Gastrocnemius medialis (tissue), 4 donors: Measurements from ENCODE around the gene PLIN5. TPM values are rescaled to one million over a fixed set of nuclear protein-coding genes. Genes with fewer than 3 reads are reported as not detected.

Source experiments
- ATAC-seq, 2 donors: fragments of 150-250 bp; one replicate each; pipeline ENCODE4 v1.9.1; 2016
- DNase-seq, 2 donors: peaks; one replicate each; pipeline ENCODE4 v3.0.0-alpha.2; 2019
- H3K27ac ChIP-seq, 4 donors: fragments of 200-600 bp; sonication (generic); 1 replicate in 1 of 4; 2 replicates in 3 of 4; pipeline ENCODE4 v1.5.1; 2016 to 2018; ENCODE audit warnings: mild to moderate bottlenecking in 2 of 4, moderate library complexity in 1 of 4
- H3K27me3 ChIP-seq, 3 donors: fragments of 200-600 bp; sonication (generic) in 2 of 3; 1 replicate in 1 of 3; 2 replicates in 2 of 3; pipeline versions ENCODE4 v1.5.1 to v1.6.0; 2016 to 2019; ENCODE audit warnings: mild to moderate bottlenecking in 1 of 3, moderate library complexity in 1 of 3
- H3K36me3 ChIP-seq, 2 donors: fragments of 200-600 bp; sonication (generic) in 1 of 2; one replicate each; pipeline ENCODE4 v1.5.1; 2017 to 2018
- H3K4me1 ChIP-seq, 2 donors: fragments of 200-600 bp; sonication (generic) in 1 of 2; one replicate each; pipeline ENCODE4 v1.5.1; 2016 to 2017; ENCODE audit warnings: mild to moderate bottlenecking in 2 of 2
- H3K4me3 ChIP-seq, 4 donors: fragments of 200-600 bp; sonication (generic) in 3 of 4; 1 replicate in 1 of 4; 2 replicates in 3 of 4; pipeline ENCODE4 v1.5.1; 2016 to 2019; ENCODE audit warnings: mild to moderate bottlenecking in 2 of 4
- H3K9me3 ChIP-seq, 3 donors: fragments of 200-600 bp; sonication (generic) in 2 of 3; 1 replicate in 1 of 3; 2 replicates in 2 of 3; pipeline ENCODE4 v1.5.1; 2016 to 2019
- CTCF ChIP-seq, 5 experiments: fragments of 450-650 bp in 3 of 5; fragments of 200-600 bp in 2 of 5; sonication (generic) in 2 of 5; IDR thresholded peaks in 4 of 5; conservative IDR thresholded peaks in 1 of 5; 1 replicate in 4 of 5; 2 replicates in 1 of 5; pipeline ENCODE4 v1.5.1; 2016 to 2019; ENCODE audit warnings: antibody characterized with exemption in 5 of 5, mild to moderate bottlenecking in 3 of 5, moderate library complexity in 3 of 5
- POLR2A ChIP-seq, 2 donors: fragments of 450-650 bp; IDR thresholded peaks; one replicate each; pipeline ENCODE4 v1.6.1; 2017; ENCODE audit warnings: antibody characterized with exemption in 2 of 2, mild to moderate bottlenecking in 2 of 2, moderate library complexity in 2 of 2
- in situ Hi-C, 4 donors: fragments of 200-750 bp; cut with MboI; loops; one replicate each; pipeline versions ENCODE4 v1.15.0 to v1.8.0; 2017; ENCODE audit warnings: low sequenced_read_pairs in 4 of 4
- intact Hi-C: fragments of 100-400 bp; cut with DNase I; formaldehyde crosslinking; loops from one replicate; pipeline ENCODE4 v1.15.1; 2023; ENCODE audit warnings: low total_unique reads
- total RNA-seq, 4 donors: library from RNA; depleted of rRNA; stranded (reverse); fragments of >200 nt; gene quantifications; one replicate each; pipeline versions ENCODE4 v1.1.0 to v1.2.3, GENCODE V29; 2016

PLIN5 gene
- total RNA-seq, 4 donors from 2014 or later: 23.5 to 127 (median 52.9) TPM

- H3K27me3 ChIP-seq: no peaks in the 10 kb centered on the region
- no peaks in the 10 kb centered on the region for H3K4me1 ChIP-seq
- no peak for ATAC-seq
- in situ Hi-C loops: no loop called here
- H3K27ac ChIP-seq: no peak overlapping the region
- H3K9me3 ChIP-seq: no peaks in the 10 kb centered on the region
- DNase-seq: no peak
- TF ChIP-seq POLR2A (IDR thresholded peaks at IDR 0.05) (no peak), CTCF (IDR thresholded peaks at IDR 0.05 in 4 of 5, conservative IDR thresholded peaks at IDR 0.05 in 1 of 5) (no peak)
- H3K36me3 ChIP-seq: peaks cover 0 to 59% of the 10 kb centered on the region in 2 donors
- intact Hi-C loops: no loop called here
- no peak overlapping the region for H3K4me3 ChIP-seq
Observed at GRCh38 chr19:4495471-4495870, 39.6 kb downstream of the PLIN5 start.

- in situ Hi-C loops (no loop called here), intact Hi-C loops (no loop called here)
- no peaks in the 10 kb centered on the region for H3K27me3 ChIP-seq
- H3K9me3 ChIP-seq: no peaks in the 10 kb centered on the region
- DNase-seq (no peak), ATAC-seq (no peak)
- TF ChIP-seq CTCF (IDR thresholded peaks at IDR 0.05 in 4 of 5, conservative IDR thresholded peaks at IDR 0.05 in 1 of 5) (no peak), POLR2A (IDR thresholded peaks at IDR 0.05) (no peak)
- H3K4me3 ChIP-seq: no peak overlapping the region
- H3K4me1 ChIP-seq: no peaks in the 10 kb centered on the region
- peaks cover 0 to 66% of the 10 kb centered on the region in 2 donors for H3K36me3 ChIP-seq
- no peak overlapping the region for H3K27ac ChIP-seq
Observed at GRCh38 chr19:4494691-4495064, 40.3 kb downstream of the PLIN5 start.

- in situ Hi-C loops: no loop called here
- H3K4me3 ChIP-seq: no peak overlapping the region
- ATAC-seq: no peak
Observed at GRCh38 chr19:4493929-4494690, 40.9 kb downstream of the PLIN5 start.

GRCh38 chr19:4493104-4493928 is 41.7 kb downstream of the PLIN5 start:
- no peaks in the 10 kb centered on the region for H3K27me3 ChIP-seq
- TF ChIP-seq CTCF (IDR thresholded peaks at IDR 0.05 in 4 of 5, conservative IDR thresholded peaks at IDR 0.05 in 1 of 5) (no peak), POLR2A (IDR thresholded peaks at IDR 0.05) (no peak)
- intact Hi-C loops: no loop called here
- H3K27ac ChIP-seq: no peak overlapping the region
- H3K4me3 ChIP-seq: no peak overlapping the region
- no peaks in the 10 kb centered on the region for H3K4me1 ChIP-seq
- in situ Hi-C loops: no loop called here
- H3K36me3 ChIP-seq: peaks cover 0 to 70% of the 10 kb centered on the region in 2 donors
- ATAC-seq (no peak), DNase-seq (no peak)
- H3K9me3 ChIP-seq: no peaks in the 10 kb centered on the region

More at GRCh38 chr19:4493929-4494690, 40.9 kb downstream of the PLIN5 start:
- Histone ChIP-seq H3K27me3 (no peaks in the 10 kb centered on the region), H3K27ac (no peak overlapping the region), H3K36me3 (peaks cover 0 to 72% of the 10 kb centered on the region in 2 donors), H3K9me3 (no peaks in the 10 kb centered on the region), H3K4me1 (no peaks in the 10 kb centered on the region)
- DNase-seq: no peak
- intact Hi-C loops: no loop called here
- TF ChIP-seq POLR2A (IDR thresholded peaks at IDR 0.05) (no peak), CTCF (IDR thresholded peaks at IDR 0.05 in 4 of 5, conservative IDR thresholded peaks at IDR 0.05 in 1 of 5) (no peak)
